Measurements from ENCODE around the gene CAMK1D. TPM values are rescaled to one million over a fixed set of nuclear protein-coding genes. Genes with fewer than 3 reads are reported as not detected.

Gene CAMK1D
- total and polyA plus RNA-seq, 2 donors (not counting 3 experiments of a cell fraction or from before 2014, with no cell fraction given) = 0.37 to 4.2 TPM

GRCh38 chr10:12723220-12723619 lies 373.9 kb downstream of the CAMK1D start:
- H3K79me2 ChIP-seq (ENCODE audit: control insufficient read depth, insufficient read depth, low read length) = no peaks in the 10 kb centered on the region
- no peaks in the 10 kb centered on the region for H3K27me3 ChIP-seq (ENCODE audit: control insufficient read depth in 2 of 2, insufficient read depth in 2 of 2, low read length in 2 of 2)
- BruUV-seq (replicated peaks) = no TSS peak
- POLR2A ChIA-PET = no interaction called here
- H3K9ac ChIP-seq (replicated peaks; ENCODE audit: extremely low read depth, insufficient read depth, low read length) = no peak overlapping the region
- H3K4me3 ChIP-seq (replicated peaks in 1 of 3; ENCODE audit: insufficient read depth in 1 of 3, low read depth in 1 of 3, low read length in 3 of 3) = no peak overlapping the region
- H3K27ac ChIP-seq (ENCODE audit: insufficient read depth, low read depth, low read length) = no peak overlapping the region
- dilution Hi-C loops (cut with MboI; ENCODE audit: extremely low pct_ligation_motif_present, low sequenced_read_pairs) (no loop called here), intact Hi-C loops (cut with micrococcal nuclease) (loop anchor here (5.0 kb wide), 2 partner anchors 179 to 374 kb away; no protein-coding TSS in a partner anchor)
- CTCF ChIA-PET = interaction anchor here (0.6 kb wide), 1 partner anchor 25 kb away, joined by 3 read pairs; no protein-coding TSS in a partner anchor
- H3K9me1 ChIP-seq (replicated peaks; ENCODE audit: control insufficient read depth, extremely low read depth, insufficient read depth, low read length) = no peaks in the 10 kb centered on the region
- no peak for TF ChIP-seq POLR2A (IDR thresholded peaks at IDR 0.05; ENCODE audit: low read depth, low read length)
- TF ChIP-seq POLR2AphosphoS5 (IDR thresholded peaks at IDR 0.05; ENCODE audit: insufficient read depth, low read depth, low read length) = no peak
- no peak for TF ChIP-seq JUN (IDR thresholded peaks at IDR 0.05; ENCODE audit: borderline replicate concordance, insufficient read depth, insufficient read length, low read depth)
- TF ChIP-seq EZH2 (IDR thresholded peaks at IDR 0.05; ENCODE audit: borderline replicate concordance, low read depth, low read length, severe bottlenecking) = no peak
- no peak for TF ChIP-seq GATA2 (IDR thresholded peaks at IDR 0.05; ENCODE audit: insufficient read depth, insufficient read length, low read depth, low read length)
- TF ChIP-seq FOS (IDR thresholded peaks at IDR 0.05; ENCODE audit: borderline replicate concordance, insufficient read depth, low read length) = no peak
- no peak for TF ChIP-seq MYC (IDR thresholded peaks at IDR 0.05; ENCODE audit: low read depth, low read length)
- no peak for TF ChIP-seq CTCF (IDR thresholded peaks at IDR 0.05; ENCODE audit: extremely low read depth in 1 of 2, insufficient read depth in 1 of 2, low read depth in 1 of 2, low read length in 2 of 2)
- no peak for TF ChIP-seq MAX (IDR thresholded peaks at IDR 0.05; ENCODE audit: insufficient read depth, insufficient read length)
- H2AFZ ChIP-seq (ENCODE audit: low read depth, low read length) = no peak overlapping the region
- H3K4me1 ChIP-seq (ENCODE audit: control insufficient read depth, extremely low read depth, insufficient read depth, low read length) = peaks cover 23% of the 10 kb centered on the region
- H3K4me2 ChIP-seq (ENCODE audit: insufficient read depth, low read length) = no peak overlapping the region
- H4K20me1 ChIP-seq (replicated peaks; ENCODE audit: control insufficient read depth, extremely low read depth, insufficient read depth, low read length) = no peaks in the 10 kb centered on the region
- DNase-seq (ENCODE audit: low read depth, low spot score) = no peak
- no peaks in the 10 kb centered on the region for H3K36me3 ChIP-seq (ENCODE audit: control insufficient read depth in 2 of 2, extremely low read depth in 1 of 2, insufficient read depth in 2 of 2, low read length in 2 of 2)
- no peak for FAIRE-seq
- H3K9me3 ChIP-seq (replicated peaks; ENCODE audit: control insufficient read depth, insufficient read depth, low read length) = no peaks in the 10 kb centered on the region

All from endothelial cell of umbilical vein (primary cell).